ENCODE data around the gene KRT33A. TPM values are rescaled to one million over a fixed set of nuclear protein-coding genes. Genes with fewer than 3 reads are reported as not detected.

Gene KRT33A
- total and polyA plus RNA-seq, 4 donors, result not detected

DNA sequence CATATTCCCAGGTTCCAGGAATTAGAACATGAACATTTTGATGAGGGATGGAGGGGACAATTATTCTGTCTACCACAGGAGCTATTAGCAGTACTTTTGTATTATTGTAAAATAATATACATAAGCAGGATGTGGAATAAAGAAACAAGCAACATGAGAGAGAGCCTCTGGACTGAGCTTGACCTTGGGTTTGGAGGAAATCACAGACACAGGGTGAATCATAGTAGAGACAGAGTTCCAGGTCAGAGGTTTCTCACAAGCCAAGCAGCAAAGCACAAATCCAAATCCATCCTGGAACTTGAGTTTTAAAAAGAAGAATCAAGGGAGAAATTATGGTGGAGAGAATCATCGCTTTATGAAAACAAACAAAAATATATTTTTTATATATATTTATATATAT is 41.6 kb upstream of the KRT33A start:
- H3K4me3 ChIP-seq, result no peak overlapping the region
- no peak overlapping the region for H3K9ac ChIP-seq (ENCODE audit: insufficient read depth in 1 of 2, low read length in 2 of 2)
- WGBS, 2 donors, result 100% methylated on average over 1 of the region's 1 CpG
- H3K36me3 ChIP-seq (ENCODE audit: control insufficient read depth in 4 of 4, insufficient read depth in 4 of 4, low read length in 4 of 4), result no peaks in the 10 kb centered on the region
- ATAC-seq (ENCODE audit: insufficient read depth, low FRiP score) (no peak), DNase-seq (no peak)
- peaks cover 0 to 4% (median 0%) of the 10 kb centered on the region in 3 donors for H3K27me3 ChIP-seq (ENCODE audit: control insufficient read depth in 3 of 3, insufficient read depth in 3 of 3, low read length in 2 of 3)
- peaks cover 0 to 4% (median 0%) of the 10 kb centered on the region in 5 donors for H3K4me1 ChIP-seq (ENCODE audit: control insufficient read depth in 5 of 5, insufficient read depth in 5 of 5, low read length in 5 of 5)
- TF ChIP-seq, protein P1, sequence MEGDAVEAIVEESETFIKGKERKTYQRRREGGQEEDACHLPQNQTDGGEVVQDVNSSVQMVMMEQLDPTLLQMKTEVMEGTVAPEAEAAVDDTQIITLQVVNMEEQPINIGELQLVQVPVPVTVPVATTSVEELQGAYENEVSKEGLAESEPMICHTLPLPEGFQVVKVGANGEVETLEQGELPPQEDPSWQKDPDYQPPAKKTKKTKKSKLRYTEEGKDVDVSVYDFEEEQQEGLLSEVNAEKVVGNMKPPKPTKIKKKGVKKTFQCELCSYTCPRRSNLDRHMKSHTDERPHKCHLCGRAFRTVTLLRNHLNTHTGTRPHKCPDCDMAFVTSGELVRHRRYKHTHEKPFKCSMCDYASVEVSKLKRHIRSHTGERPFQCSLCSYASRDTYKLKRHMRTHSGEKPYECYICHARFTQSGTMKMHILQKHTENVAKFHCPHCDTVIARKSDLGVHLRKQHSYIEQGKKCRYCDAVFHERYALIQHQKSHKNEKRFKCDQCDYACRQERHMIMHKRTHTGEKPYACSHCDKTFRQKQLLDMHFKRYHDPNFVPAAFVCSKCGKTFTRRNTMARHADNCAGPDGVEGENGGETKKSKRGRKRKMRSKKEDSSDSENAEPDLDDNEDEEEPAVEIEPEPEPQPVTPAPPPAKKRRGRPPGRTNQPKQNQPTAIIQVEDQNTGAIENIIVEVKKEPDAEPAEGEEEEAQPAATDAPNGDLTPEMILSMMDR (IDR thresholded peaks at IDR 0.05; ENCODE audit: control extremely low read depth, extremely low read depth), result no peak
- no peak overlapping the region for H3K27ac ChIP-seq (ENCODE audit: low read depth in 1 of 2, low read length in 1 of 2)
- peaks cover 0 to 2% (median 0%) of the 10 kb centered on the region in 4 donors for H3K9me3 ChIP-seq (ENCODE audit: control insufficient read depth in 4 of 4, insufficient read depth in 3 of 4, low read length in 3 of 4)

DNA sequence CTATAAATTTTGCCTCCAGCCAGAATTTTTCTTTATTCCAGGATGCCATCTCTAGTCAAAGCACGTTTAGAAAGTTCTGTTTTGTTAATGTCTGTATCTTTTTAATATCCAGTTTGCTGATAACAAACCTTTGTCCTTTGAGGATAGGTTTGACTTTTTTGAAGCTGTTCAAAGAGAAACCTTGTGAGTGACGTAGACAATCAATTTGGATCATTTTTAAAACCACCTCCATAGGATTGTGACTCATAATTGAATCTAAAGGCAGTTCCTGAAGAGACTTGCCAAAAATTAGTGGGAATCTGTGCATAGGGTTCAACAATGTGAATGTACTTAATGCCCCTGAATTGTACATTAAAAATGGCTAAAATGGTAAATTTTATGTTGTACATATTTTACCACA is 40.9 kb upstream of the KRT33A start:
- peaks cover 0 to 4% (median 3%) of the 10 kb centered on the region in 4 donors for H3K9me3 ChIP-seq (ENCODE audit: control insufficient read depth in 4 of 4, insufficient read depth in 3 of 4, low read length in 3 of 4)
- DNase-seq, result no peak
- no peak for ATAC-seq (ENCODE audit: insufficient read depth, low FRiP score)

DNA sequence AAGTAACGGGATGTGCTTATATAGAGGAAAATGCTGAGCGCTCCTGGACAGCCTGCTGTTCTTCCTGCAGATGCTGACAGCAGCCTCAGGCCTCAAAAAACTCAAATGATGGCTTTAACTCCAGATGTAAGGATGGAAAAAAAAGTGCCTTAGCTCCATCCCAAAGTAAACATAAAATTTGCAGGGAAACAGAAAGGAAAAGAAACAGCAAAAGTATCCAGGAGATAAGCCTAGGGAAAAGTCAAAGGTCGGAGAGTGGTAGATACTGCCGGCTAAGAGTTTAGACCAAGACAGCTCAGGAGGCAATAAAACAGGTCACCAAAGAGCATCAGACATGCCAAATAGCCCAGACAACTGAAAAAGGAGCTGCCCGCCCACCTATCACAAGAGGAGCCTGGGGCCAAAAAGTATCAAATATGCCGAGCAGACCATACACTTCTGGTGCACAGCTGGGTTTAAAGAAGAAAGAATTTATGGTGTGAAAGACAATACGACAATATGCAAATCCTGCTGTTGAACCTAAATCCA is 39.8 kb upstream of the KRT33A start:
- Histone ChIP-seq H3K36me3 (ENCODE audit: control insufficient read depth in 4 of 4, insufficient read depth in 4 of 4, low read length in 4 of 4) (no peaks in the 10 kb centered on the region), H3K4me1 (ENCODE audit: control insufficient read depth in 5 of 5, insufficient read depth in 5 of 5, low read length in 5 of 5) (peaks cover 0 to 4% (median 0%) of the 10 kb centered on the region in 5 donors), H3K9ac (ENCODE audit: insufficient read depth in 1 of 2, low read length in 2 of 2) (no peak overlapping the region), H3K27me3 (ENCODE audit: control insufficient read depth in 3 of 3, insufficient read depth in 3 of 3, low read length in 2 of 3) (peaks cover 0 to 4% (median 0%) of the 10 kb centered on the region in 3 donors), H3K4me3 (no peak overlapping the region), H3K9me3 (ENCODE audit: control insufficient read depth in 4 of 4, insufficient read depth in 3 of 4, low read length in 3 of 4) (peaks cover 0 to 8% (median 3%) of the 10 kb centered on the region in 4 donors), H3K27ac (ENCODE audit: low read depth in 1 of 2, low read length in 1 of 2) (no peak overlapping the region)
- ATAC-seq (ENCODE audit: insufficient read depth, low FRiP score), result no peak
- WGBS, 2 donors, result 67 to 76% methylated on average over 7 of the region's 7 CpGs
- no peak for DNase-seq
- TF ChIP-seq, protein P1 (IDR thresholded peaks at IDR 0.05; ENCODE audit: control extremely low read depth, extremely low read depth), result no peak

More for the DNA sequence above, 40.9 kb upstream of the KRT33A start:
- Histone ChIP-seq H3K27ac (ENCODE audit: low read depth in 1 of 2, low read length in 1 of 2) (no peak overlapping the region), H3K27me3 (ENCODE audit: control insufficient read depth in 3 of 3, insufficient read depth in 3 of 3, low read length in 2 of 3) (peaks cover 0 to 4% (median 0%) of the 10 kb centered on the region in 3 donors), H3K4me1 (ENCODE audit: control insufficient read depth in 5 of 5, insufficient read depth in 5 of 5, low read length in 5 of 5) (peaks cover 0 to 4% (median 0%) of the 10 kb centered on the region in 5 donors), H3K9ac (ENCODE audit: insufficient read depth in 1 of 2, low read length in 2 of 2) (no peak overlapping the region), H3K36me3 (ENCODE audit: control insufficient read depth in 4 of 4, insufficient read depth in 4 of 4, low read length in 4 of 4) (no peaks in the 10 kb centered on the region), H3K4me3 (no peak overlapping the region)
- TF ChIP-seq, protein P1 (IDR thresholded peaks at IDR 0.05; ENCODE audit: control extremely low read depth, extremely low read depth), result no peak
- 67 to 80% methylated on average over 2 of the region's 2 CpGs for WGBS, 2 donors

DNA sequence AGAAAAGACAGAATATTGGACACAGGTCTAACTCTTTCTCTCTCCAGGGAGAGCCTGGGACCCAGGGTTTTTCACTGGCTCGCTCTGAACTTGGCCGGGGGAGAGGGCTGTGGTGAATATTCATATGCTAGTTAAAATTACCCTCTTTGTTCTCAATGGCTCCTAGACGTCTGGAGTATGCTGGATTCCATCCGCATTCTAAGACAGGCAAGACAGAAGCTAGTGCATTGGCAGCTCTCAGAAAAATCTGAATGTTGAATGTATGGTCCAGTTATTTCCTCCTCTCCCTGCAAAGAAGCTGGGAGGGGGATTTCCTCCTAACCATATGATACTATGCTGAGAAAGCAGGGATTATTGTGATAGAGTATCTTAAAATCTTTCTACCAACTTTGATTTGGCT is 37.0 kb upstream of the KRT33A start:
- no peak overlapping the region for H3K4me3 ChIP-seq
- 72 to 82% methylated on average over 4 of the region's 4 CpGs for WGBS, 2 donors
- H3K4me1 ChIP-seq (ENCODE audit: control insufficient read depth in 5 of 5, insufficient read depth in 5 of 5, low read length in 5 of 5), result no peaks in the 10 kb centered on the region
- no peaks in the 10 kb centered on the region for H3K36me3 ChIP-seq (ENCODE audit: control insufficient read depth in 4 of 4, insufficient read depth in 4 of 4, low read length in 4 of 4)
- H3K27me3 ChIP-seq (ENCODE audit: control insufficient read depth in 3 of 3, insufficient read depth in 3 of 3, low read length in 2 of 3), result peaks cover 0 to 4% (median 0%) of the 10 kb centered on the region in 3 donors
- peaks cover 0 to 8% (median 3%) of the 10 kb centered on the region in 4 donors for H3K9me3 ChIP-seq (ENCODE audit: control insufficient read depth in 4 of 4, insufficient read depth in 3 of 4, low read length in 3 of 4)
- DNase-seq (no peak), ATAC-seq (ENCODE audit: insufficient read depth, low FRiP score) (no peak)
- H3K9ac ChIP-seq (ENCODE audit: insufficient read depth in 1 of 2, low read length in 2 of 2), result no peak overlapping the region
- no peak overlapping the region for H3K27ac ChIP-seq (ENCODE audit: low read depth in 1 of 2, low read length in 1 of 2)
- TF ChIP-seq, protein P1 (IDR thresholded peaks at IDR 0.05; ENCODE audit: control extremely low read depth, extremely low read depth), result no peak
